NCI-H1092 treated with DMSO at 0.1 percent for 48 hours (cell line): ENCODE results near the gene HMGCLL1.

ENCODE experiments used
- DNase-seq: peaks from one replicate; lab custom pipeline; 2025; lab: John Stamatoyannopoulos, UW

HMGCLL1 gene

DNA sequence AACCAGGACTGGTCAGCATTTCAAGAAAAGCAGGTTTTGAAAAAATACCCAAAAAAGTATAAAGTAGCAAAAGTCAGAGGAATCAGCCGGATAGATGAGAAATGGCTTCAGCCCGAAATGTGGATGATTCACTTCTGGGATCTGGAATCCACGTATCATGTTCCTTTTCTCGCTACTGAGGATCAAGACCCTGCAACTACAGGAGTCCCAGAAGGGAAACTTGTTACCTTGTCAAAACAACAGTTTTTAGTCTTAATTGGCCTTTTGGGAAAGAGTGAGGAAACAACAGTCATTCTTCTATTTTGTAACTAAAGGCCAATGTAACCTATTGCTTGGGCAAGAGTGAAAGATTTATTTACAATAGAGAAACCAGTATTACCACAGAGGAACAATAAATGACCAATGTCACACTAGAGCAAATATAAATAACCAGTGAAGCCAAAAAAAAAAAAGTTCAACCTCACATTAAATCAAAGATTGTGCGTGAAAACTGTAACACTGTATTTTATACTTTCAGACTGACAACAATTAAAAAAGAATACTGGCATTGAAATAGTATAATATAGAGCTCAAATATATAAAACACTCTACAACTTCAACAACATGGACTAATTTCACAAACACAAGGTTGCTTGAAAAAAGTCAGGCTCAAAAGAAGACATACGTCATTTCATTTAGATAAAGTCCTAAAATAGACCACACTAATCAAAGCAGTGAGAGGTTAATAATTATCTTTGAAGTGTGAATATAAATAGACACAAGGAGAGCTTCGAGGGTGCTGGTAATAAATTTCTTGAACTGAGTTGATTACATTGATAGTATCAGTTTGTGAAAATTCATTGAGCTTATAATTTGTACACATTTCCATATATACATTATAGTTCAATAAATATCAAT lies 135.5 kb downstream of the HMGCLL1 start:
- DNase-seq: no peak

DNA sequence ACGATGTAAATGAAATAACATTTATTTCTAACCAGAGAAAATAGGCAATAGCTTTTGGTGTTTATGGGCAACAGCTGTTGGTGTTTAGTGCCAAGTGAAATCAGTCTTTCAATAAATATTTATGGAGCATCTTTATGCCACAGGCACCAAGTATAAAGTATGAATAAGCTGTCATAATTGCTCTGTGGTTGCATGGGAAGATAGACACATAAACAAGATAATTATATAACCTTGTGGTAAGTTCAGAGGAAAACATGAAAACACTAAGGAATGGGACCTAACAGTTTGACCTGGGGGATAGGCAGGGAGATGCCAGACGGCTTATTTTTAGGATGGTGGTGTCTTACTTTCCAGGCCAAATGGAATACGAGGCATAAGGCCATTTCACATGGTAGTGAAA lies 140.8 kb downstream of the HMGCLL1 start:
- DNase-seq: no peak

DNA sequence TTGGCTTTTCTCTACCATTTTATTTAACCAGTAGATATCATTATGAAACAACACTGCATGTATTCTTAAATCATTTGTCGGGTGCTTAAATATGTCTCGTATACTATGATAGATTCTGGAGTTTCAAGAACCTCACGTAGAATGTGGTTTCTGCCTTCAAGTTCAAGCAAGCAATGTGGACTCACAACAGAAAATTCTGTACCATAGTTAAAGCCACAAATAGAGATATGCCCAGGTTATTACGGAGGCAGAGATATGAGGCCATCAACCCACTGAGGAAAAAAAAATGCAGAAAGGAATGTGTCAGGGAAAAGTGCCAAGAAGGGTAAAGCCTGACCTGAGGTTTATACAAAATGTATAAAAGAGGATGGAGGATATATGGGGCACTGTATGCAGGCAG lies 141.9 kb downstream of the HMGCLL1 start:
- DNase-seq: no peak

DNA sequence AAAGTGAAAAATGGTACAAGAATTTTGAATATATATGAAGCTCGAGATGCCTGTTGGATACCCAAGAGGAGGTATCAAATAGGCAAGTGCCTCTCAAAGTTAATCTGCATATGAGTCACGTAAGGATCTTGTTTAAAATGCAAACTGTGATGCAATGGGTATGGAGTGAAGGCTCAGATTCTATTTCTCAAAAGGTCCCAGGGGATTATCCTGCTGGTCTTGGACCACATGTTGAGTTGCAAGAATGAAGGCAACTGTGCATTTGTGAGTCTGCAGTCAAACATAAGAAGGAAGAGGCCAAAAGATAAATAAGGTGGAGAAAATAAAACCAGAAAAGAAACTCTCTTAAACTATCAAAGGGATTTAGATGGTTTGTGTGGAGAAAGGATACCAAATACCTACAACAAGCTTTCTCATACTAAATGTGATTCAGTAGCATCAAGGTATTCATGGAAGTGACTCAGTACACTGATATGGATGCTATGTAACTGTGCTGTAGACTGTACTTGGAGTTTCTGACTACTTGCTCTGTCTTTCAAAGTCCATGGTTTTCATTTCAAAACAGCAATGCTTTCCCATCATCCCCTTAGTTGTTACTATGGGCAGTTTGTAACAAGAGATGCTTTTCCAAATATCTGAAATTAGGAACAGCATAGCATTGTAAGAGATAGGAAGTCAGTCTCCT lies 145.4 kb downstream of the HMGCLL1 start:
- DNase-seq: no peak

GRCh38 chr6:55423933-55424332 lies 155.1 kb downstream of the HMGCLL1 start:
- DNase-seq: no peak

DNA sequence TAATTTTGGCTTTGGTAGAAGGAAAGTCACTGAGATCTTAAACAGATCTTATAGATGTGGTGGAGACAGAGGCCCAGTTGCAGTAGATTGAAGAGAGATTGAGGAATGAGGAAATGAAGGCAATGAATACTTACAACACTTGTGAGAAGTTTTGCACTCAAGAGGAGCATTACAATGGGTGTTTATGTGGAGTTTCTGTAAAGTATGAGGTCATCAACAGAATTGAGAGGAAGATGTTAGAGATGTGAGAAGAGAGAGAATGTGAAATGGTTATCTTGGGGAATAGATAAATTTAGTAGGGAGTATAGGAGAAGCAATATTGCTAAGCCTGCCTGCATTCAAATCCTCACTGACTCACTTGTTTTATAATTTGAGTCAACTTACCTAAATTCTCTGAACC lies 168.3 kb downstream of the HMGCLL1 start:
- no peak for DNase-seq

DNA sequence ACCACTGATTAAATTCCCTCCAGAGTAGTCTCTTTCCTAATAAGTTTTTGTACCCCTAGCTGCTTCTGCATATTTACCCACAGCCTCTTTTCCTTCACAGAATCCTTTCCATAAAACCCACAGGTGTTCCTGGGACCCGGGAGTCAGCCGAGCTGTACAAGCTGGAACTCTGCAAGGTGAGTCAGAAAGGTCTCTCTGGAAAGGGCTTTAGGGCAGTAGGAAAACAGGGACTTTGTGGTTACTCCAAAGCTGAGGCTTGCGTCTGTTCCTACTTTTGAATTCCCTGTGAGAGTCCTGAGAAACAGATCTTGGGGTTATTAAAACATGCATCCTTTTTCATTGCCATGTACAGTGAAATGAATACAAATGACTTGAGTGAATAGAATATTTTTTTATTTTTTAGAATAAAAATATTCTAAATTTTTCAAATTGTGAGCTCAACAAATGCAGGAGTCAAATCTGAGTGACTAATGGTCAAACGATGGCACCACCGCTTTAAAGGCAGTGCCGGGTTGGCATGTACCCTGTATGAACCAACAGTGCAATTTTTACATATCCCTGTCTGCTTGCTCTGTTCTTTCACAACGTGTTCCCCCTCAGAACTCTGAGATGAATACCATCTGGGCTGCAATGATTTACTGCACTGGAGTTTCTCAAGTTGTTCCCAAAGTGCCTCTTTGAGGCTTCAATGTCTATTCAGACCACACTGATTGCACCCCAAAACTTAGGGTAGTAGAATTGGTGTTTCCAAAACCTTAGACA lies 173.3 kb downstream of the HMGCLL1 start:
- DNase-seq: no peak

GRCh38 chr6:55399351-55399750 lies 179.6 kb downstream of the HMGCLL1 start:
- DNase-seq: no peak

- no peak for DNase-seq
Observed at GRCh38 chr6:55397986-55398385, 181.0 kb downstream of the HMGCLL1 start.

GRCh38 chr6:55395871-55396270 lies 183.1 kb downstream of the HMGCLL1 start:
- DNase-seq: no peak

DNA sequence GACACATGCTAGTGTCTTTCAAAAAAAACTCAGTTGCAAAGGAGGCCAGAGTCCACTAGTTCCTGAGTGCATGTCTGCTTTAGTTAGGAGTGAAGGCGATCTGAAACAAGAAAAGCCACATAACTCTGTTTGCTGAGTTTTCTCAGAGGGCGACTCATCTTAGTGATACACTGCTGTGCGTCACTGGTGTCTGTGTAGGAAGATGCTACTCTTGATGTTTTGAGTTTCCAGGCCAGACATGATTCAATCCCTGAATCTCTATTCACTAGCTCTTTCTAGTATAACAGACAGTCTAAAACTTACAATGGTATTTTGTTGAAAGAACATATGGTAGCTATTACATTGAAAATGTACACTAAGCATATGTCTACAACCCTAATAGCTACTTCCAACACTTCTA lies 190.8 kb downstream of the HMGCLL1 start:
- no peak for DNase-seq
